ENCODE measurements around the gene TEX22.

Gene TEX22

GRCh38 chr14:105425823-105426247 is 27.5 kb downstream of the TEX22 start:
- DNase-seq (ENCODE audit: low read depth in 1 of 2, low spot score in 1 of 2), result no peak
- in situ Hi-C loops (cut with HindIII; ENCODE audit: low pct_unique_long_range_greater_than_20kb, low sequenced_read_pairs), result no loop called here
- TF ChIP-seq JUND (IDR thresholded peaks at IDR 0.05; ENCODE audit: low read depth), result no peak

- no peak for TF ChIP-seq JUND (IDR thresholded peaks at IDR 0.05; ENCODE audit: low read depth)
- DNase-seq (ENCODE audit: low read depth in 1 of 2, low spot score in 1 of 2), result no peak
- in situ Hi-C loops (cut with HindIII; ENCODE audit: low pct_unique_long_range_greater_than_20kb, low sequenced_read_pairs), result no loop called here
Observed at GRCh38 chr14:105426416-105427130, 28.2 kb downstream of the TEX22 start.

GRCh38 chr14:105427412-105427811 is 29.1 kb downstream of the TEX22 start:
- in situ Hi-C loops (cut with HindIII; ENCODE audit: low pct_unique_long_range_greater_than_20kb, low sequenced_read_pairs), result no loop called here

GRCh38 chr14:105427936-105428485 is 29.7 kb downstream of the TEX22 start:
- DNase-seq (ENCODE audit: low read depth in 1 of 2, low spot score in 1 of 2), result no peak
- no peak for TF ChIP-seq JUND (IDR thresholded peaks at IDR 0.05; ENCODE audit: low read depth)
- in situ Hi-C loops (cut with HindIII; ENCODE audit: low pct_unique_long_range_greater_than_20kb, low sequenced_read_pairs), result no loop called here

More at GRCh38 chr14:105427412-105427811, 29.1 kb downstream of the TEX22 start:
- no peak for TF ChIP-seq JUND (IDR thresholded peaks at IDR 0.05; ENCODE audit: low read depth)
- no peak for DNase-seq (ENCODE audit: low read depth in 1 of 2, low spot score in 1 of 2)

GRCh38 chr14:105430042-105430441 is 31.7 kb downstream of the TEX22 start:
- in situ Hi-C loops (cut with HindIII; ENCODE audit: low pct_unique_long_range_greater_than_20kb, low sequenced_read_pairs), result no loop called here
- no peak for DNase-seq (ENCODE audit: low read depth in 1 of 2, low spot score in 1 of 2)
- TF ChIP-seq JUND (IDR thresholded peaks at IDR 0.05; ENCODE audit: low read depth), result no peak

GRCh38 chr14:105430565-105430964 is 32.2 kb downstream of the TEX22 start:
- in situ Hi-C loops (cut with HindIII; ENCODE audit: low pct_unique_long_range_greater_than_20kb, low sequenced_read_pairs), result no loop called here
- no peak for DNase-seq (ENCODE audit: low read depth in 1 of 2, low spot score in 1 of 2)
- no peak for TF ChIP-seq JUND (IDR thresholded peaks at IDR 0.05; ENCODE audit: low read depth)

GRCh38 chr14:105431256-105431655 is 32.9 kb downstream of the TEX22 start:
- DNase-seq (ENCODE audit: low read depth in 1 of 2, low spot score in 1 of 2), result no peak
- TF ChIP-seq JUND (IDR thresholded peaks at IDR 0.05; ENCODE audit: low read depth), result no peak
- in situ Hi-C loops (cut with HindIII; ENCODE audit: low pct_unique_long_range_greater_than_20kb, low sequenced_read_pairs), result no loop called here

GRCh38 chr14:105432657-105433056 is 34.3 kb downstream of the TEX22 start:
- DNase-seq (ENCODE audit: low read depth in 1 of 2, low spot score in 1 of 2), result no peak
- in situ Hi-C loops (cut with HindIII; ENCODE audit: low pct_unique_long_range_greater_than_20kb, low sequenced_read_pairs), result no loop called here
- TF ChIP-seq JUND (IDR thresholded peaks at IDR 0.05; ENCODE audit: low read depth), result no peak

- in situ Hi-C loops (cut with HindIII; ENCODE audit: low pct_unique_long_range_greater_than_20kb, low sequenced_read_pairs), result no loop called here
- no peak for DNase-seq (ENCODE audit: low read depth in 1 of 2, low spot score in 1 of 2)
- TF ChIP-seq JUND (IDR thresholded peaks at IDR 0.05; ENCODE audit: low read depth), result no peak
Observed at GRCh38 chr14:105433161-105433605, 34.8 kb downstream of the TEX22 start.

- no peak for TF ChIP-seq JUND (IDR thresholded peaks at IDR 0.05; ENCODE audit: low read depth)
- no peak for DNase-seq (ENCODE audit: low read depth in 1 of 2, low spot score in 1 of 2)
- in situ Hi-C loops (cut with HindIII; ENCODE audit: low pct_unique_long_range_greater_than_20kb, low sequenced_read_pairs), result no loop called here
Observed at GRCh38 chr14:105436402-105436801, 38.1 kb downstream of the TEX22 start.

GRCh38 chr14:105436891-105437722 is 38.8 kb downstream of the TEX22 start:
- in situ Hi-C loops (cut with HindIII; ENCODE audit: low pct_unique_long_range_greater_than_20kb, low sequenced_read_pairs), result no loop called here
- DNase-seq (ENCODE audit: low read depth in 1 of 2, low spot score in 1 of 2), result no peak
- no peak for TF ChIP-seq JUND (IDR thresholded peaks at IDR 0.05; ENCODE audit: low read depth)

GRCh38 chr14:105437723-105438500 is 39.6 kb downstream of the TEX22 start:
- DNase-seq (ENCODE audit: low read depth in 1 of 2, low spot score in 1 of 2), result no peak
- TF ChIP-seq JUND (IDR thresholded peaks at IDR 0.05; ENCODE audit: low read depth), result no peak
- in situ Hi-C loops (cut with HindIII; ENCODE audit: low pct_unique_long_range_greater_than_20kb, low sequenced_read_pairs), result no loop called here
